OCI-LY7 (cell line): ENCODE data around the gene STON2. TPM values are rescaled to one million over a fixed set of nuclear protein-coding genes. Genes with fewer than 3 reads are reported as not detected.

Experiments used
- BruUV-seq: library from RNA; stranded (reverse); fragments of 400-500 nt; replicated peaks from 2 replicates; lab custom pipeline; 2021; lab: Mats Ljungman, UMichigan
- CTCF ChIA-PET: fragments of 300-600 bp; sonication (Branson Sonifier 250); formaldehyde crosslinking; loops from one replicate; lab custom pipeline; 2022; ENCODE audit warnings: antibody characterized with exemption; ENCODE audit not compliant: unreplicated experiment; lab: Charles Lee
- POLR2A ChIA-PET: fragments of 300-600 bp; sonication (Branson Sonifier 250); formaldehyde crosslinking; loops from one replicate; lab custom pipeline; 2022; ENCODE audit warnings: antibody characterized with exemption; lab: Charles Lee
- DNase-seq: peaks from one replicate; pipeline ENCODE4 v3.0.0-alpha.2; 2015; ENCODE audit warnings: low spot score
- H2AFZ ChIP-seq: fragments of 200-600 bp; sonication (generic), shearing (Covaris generic); 2 replicates; pipeline ENCODE4 v1.6.1; 2014; ENCODE audit warnings: mild to moderate bottlenecking, antibody characterized with exemption, low read length, moderate library complexity
- H3K27ac ChIP-seq: fragments of 200-600 bp; sonication (generic); 2 replicates; pipeline ENCODE4 v1.5.1; 2014; ENCODE audit warnings: mixed run types, low read depth, mild to moderate bottlenecking, moderate library complexity, low read length, inconsistent platforms; ENCODE audit not compliant: poor library complexity, severe bottlenecking
- H3K36me3 ChIP-seq: fragments of 200-600 bp; sonication (generic); 2 replicates; pipeline ENCODE4 v1.6.1; 2014; ENCODE audit warnings: mild to moderate bottlenecking, antibody characterized with exemption, low read length, moderate library complexity, mixed read lengths; ENCODE audit not compliant: insufficient read depth
- H3K4me1 ChIP-seq: fragments of 200-600 bp; sonication (generic); 2 replicates; pipeline ENCODE4 v1.5.1; 2014; ENCODE audit warnings: mild to moderate bottlenecking, low read length; ENCODE audit not compliant: insufficient read depth, poor library complexity, severe bottlenecking
- H3K4me2 ChIP-seq: fragments of 200-600 bp; sonication (generic); 2 replicates; pipeline ENCODE4 v1.6.1; 2014; ENCODE audit warnings: mild to moderate bottlenecking, low read length
- H3K4me3 ChIP-seq: fragments of 200-600 bp; sonication (generic); 2 replicates; pipeline ENCODE4 v1.5.1; 2014; ENCODE audit warnings: mild to moderate bottlenecking, low read depth, low read length; ENCODE audit not compliant: poor library complexity, severe bottlenecking
- H3K79me2 ChIP-seq: fragments of 200-600 bp; sonication (generic); 2 replicates; pipeline ENCODE4 v1.6.1; 2016; ENCODE audit warnings: low read depth, mild to moderate bottlenecking, low read length, moderate library complexity, mixed read lengths; ENCODE audit not compliant: insufficient read depth
- H3K9me2 ChIP-seq: fragments of 200-600 bp; sonication (generic); 2 replicates; pipeline ENCODE4 v1.6.1; 2016; ENCODE audit warnings: mild to moderate bottlenecking, low read length, mixed read lengths; ENCODE audit not compliant: insufficient read depth
- H3K9me3 ChIP-seq: fragments of 200-600 bp; sonication (generic); 2 replicates; pipeline ENCODE4 v1.6.1; 2014; ENCODE audit warnings: mild to moderate bottlenecking, mixed run types, low read length, mixed read lengths
- H4K20me1 ChIP-seq: fragments of 200-600 bp; sonication (generic); 2 replicates; pipeline ENCODE4 v1.6.1; 2014; ENCODE audit warnings: mild to moderate bottlenecking, antibody characterized with exemption, low read length, moderate library complexity, mixed read lengths; ENCODE audit not compliant: insufficient read depth
- EZH2phosphoT487 ChIP-seq: fragments of 200-600 bp; sonication (generic); IDR thresholded peaks from 2 replicates; pipeline ENCODE4 v1.6.1; 2018; ENCODE audit warnings: low read depth, borderline replicate concordance, mild to moderate bottlenecking, mixed run types, antibody characterized with exemption, low read length, moderate library complexity, mixed read lengths
- intact Hi-C: fragments of 100-400 bp; cut with micrococcal nuclease; formaldehyde crosslinking; loops from one replicate; pipeline ENCODE4 v1.10.0; 2022; ENCODE audit not compliant: unreplicated experiment
- total RNA-seq, 2 experiments: library from RNA; depleted of rRNA in 1 of 2; stranded (reverse); fragments of >200 nt in 1 of 2; shearing (Covaris generic) in 1 of 2; gene quantifications; 2 replicates each; pipeline ENCODE4 v1.2.3, GENCODE V29; 2014 to 2022
- TF ChIP-seq, protein P1 (sequence below): fragments of 200-600 bp; sonication (generic); conservative IDR thresholded peaks from 2 replicates; pipeline ENCODE4 v1.5.1; 2014; ENCODE audit warnings: mild to moderate bottlenecking, antibody characterized with exemption, low read length, moderate library complexity, mixed read lengths

STON2 gene
- total RNA-seq, 2 experiments from 2014 or later: 0.25 TPM; not detected in 1

DNA sequence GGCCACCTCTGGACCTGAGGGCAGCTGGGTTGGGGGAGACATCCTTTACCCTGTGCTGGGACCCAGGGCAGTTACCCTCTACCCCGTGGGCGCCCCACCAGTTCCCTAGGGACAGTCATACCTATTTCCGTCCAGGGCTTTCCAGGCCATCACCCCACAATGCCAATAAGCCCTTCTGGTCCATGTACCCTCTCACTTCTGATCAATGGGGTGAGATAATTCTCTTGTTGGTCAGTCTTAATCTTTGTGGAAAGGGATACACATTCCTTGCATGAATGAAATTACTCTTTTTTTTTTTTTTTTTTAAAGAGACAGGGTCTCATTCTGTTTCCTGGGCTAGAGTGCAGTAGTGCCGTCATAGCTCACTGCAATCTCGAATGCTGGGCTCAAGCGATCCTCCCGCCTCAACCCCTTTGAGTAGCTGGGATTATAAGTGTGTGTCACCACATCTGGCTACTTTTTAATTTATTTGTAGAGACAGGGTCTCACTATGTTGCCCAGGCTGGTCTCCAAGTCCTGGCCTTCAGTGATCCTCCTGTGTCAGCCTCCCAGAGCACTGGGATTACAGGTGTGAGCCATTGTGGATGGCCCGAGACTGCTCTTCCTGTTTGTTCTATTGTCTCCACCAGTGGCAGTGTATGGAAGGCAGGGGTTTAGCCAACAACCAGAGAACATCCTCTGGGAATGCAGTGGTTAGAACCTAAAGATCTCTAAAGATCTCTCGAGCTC lies 46.3 kb upstream of the STON2 start:
- H3K9me3 ChIP-seq: no peaks in the 10 kb centered on the region
- no peaks in the 10 kb centered on the region for H3K4me1 ChIP-seq
- no peak for DNase-seq
- TF ChIP-seq, protein P1, sequence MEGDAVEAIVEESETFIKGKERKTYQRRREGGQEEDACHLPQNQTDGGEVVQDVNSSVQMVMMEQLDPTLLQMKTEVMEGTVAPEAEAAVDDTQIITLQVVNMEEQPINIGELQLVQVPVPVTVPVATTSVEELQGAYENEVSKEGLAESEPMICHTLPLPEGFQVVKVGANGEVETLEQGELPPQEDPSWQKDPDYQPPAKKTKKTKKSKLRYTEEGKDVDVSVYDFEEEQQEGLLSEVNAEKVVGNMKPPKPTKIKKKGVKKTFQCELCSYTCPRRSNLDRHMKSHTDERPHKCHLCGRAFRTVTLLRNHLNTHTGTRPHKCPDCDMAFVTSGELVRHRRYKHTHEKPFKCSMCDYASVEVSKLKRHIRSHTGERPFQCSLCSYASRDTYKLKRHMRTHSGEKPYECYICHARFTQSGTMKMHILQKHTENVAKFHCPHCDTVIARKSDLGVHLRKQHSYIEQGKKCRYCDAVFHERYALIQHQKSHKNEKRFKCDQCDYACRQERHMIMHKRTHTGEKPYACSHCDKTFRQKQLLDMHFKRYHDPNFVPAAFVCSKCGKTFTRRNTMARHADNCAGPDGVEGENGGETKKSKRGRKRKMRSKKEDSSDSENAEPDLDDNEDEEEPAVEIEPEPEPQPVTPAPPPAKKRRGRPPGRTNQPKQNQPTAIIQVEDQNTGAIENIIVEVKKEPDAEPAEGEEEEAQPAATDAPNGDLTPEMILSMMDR: no peak
- TF ChIP-seq EZH2phosphoT487: no peak
- CTCF ChIA-PET: no interaction called here
- H3K36me3 ChIP-seq: no peaks in the 10 kb centered on the region
- H3K27ac ChIP-seq: no peak overlapping the region
- no TSS peak for BruUV-seq
- H3K4me3 ChIP-seq: no peak overlapping the region
- POLR2A ChIA-PET: no interaction called here
- H3K79me2 ChIP-seq: no peaks in the 10 kb centered on the region
- no peak overlapping the region for H3K4me2 ChIP-seq
- no peak overlapping the region for H2AFZ ChIP-seq
- no peaks in the 10 kb centered on the region for H3K9me2 ChIP-seq
- H4K20me1 ChIP-seq: no peaks in the 10 kb centered on the region
- intact Hi-C loops: no loop called here

DNA sequence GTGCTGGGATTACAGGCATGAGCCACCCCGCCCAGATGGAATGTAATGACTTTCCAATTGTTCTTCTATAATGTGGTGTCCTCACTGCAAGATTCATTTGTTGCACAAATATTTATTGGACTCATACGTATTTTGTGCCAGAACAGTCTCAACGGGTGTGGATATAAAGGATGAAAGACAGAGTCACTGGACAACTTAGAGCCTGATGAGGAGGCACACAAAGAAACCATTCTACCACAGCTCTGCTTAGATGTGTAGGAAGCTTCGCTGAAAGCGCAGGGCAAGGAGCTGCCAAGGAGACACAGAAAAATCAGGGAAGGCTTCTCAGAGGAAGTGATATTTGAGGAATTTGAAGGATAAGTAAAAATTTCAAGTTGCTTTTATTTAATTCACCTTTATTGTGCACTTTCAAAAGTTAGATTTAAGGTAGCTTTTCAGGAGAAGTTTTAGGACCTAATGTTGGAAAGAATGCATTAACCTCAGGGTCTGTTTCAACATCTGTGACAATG lies 41.6 kb upstream of the STON2 start:
- Histone ChIP-seq H3K4me1 (no peaks in the 10 kb centered on the region), H3K4me2 (no peak overlapping the region), H2AFZ (no peak overlapping the region), H4K20me1 (no peaks in the 10 kb centered on the region), H3K9me3 (no peaks in the 10 kb centered on the region), H3K4me3 (no peak overlapping the region), H3K36me3 (no peaks in the 10 kb centered on the region), H3K27ac (no peak overlapping the region), H3K9me2 (no peaks in the 10 kb centered on the region), H3K79me2 (no peaks in the 10 kb centered on the region)
- no peak for TF ChIP-seq EZH2phosphoT487
- TF ChIP-seq, protein P1: no peak
- intact Hi-C loops: no loop called here
- ChIA-PET POLR2A (no interaction called here), CTCF (no interaction called here)
- no TSS peak for BruUV-seq
- DNase-seq: no peak

DNA sequence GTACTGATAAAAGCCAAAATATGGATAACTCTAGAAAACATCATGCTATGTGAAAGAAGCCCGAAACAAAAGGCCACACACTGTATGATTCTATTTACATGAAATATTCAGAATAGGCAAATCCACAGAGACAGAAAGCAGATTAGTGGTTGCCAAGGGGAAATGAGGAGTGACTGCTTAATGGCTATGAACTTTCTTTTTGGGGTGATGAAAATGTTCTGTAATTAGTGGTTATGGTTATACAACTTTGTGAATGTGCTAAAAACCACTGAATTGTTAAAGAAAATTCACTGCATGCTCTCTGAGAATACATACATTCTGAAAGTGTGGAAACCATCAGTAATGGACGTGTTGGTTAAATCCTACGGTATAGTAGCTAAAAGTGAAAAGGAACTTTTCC lies 39.9 kb upstream of the STON2 start:
- no peak overlapping the region for H3K4me2 ChIP-seq
- no peaks in the 10 kb centered on the region for H3K9me2 ChIP-seq
- CTCF ChIA-PET: no interaction called here
- H4K20me1 ChIP-seq: no peaks in the 10 kb centered on the region
- intact Hi-C loops: no loop called here
- POLR2A ChIA-PET: interaction anchor here (0.7 kb wide), 1 partner anchor 307 kb away, joined by 3 read pairs; no protein-coding TSS in a partner anchor
- no peaks in the 10 kb centered on the region for H3K36me3 ChIP-seq
- TF ChIP-seq EZH2phosphoT487: no peak
- TF ChIP-seq, protein P1: no peak
- no peaks in the 10 kb centered on the region for H3K4me1 ChIP-seq
- no peak for DNase-seq
- no peaks in the 10 kb centered on the region for H3K9me3 ChIP-seq
- H3K4me3 ChIP-seq: no peak overlapping the region
- BruUV-seq: no TSS peak
- H3K27ac ChIP-seq: no peak overlapping the region
- H3K79me2 ChIP-seq: no peaks in the 10 kb centered on the region
- H2AFZ ChIP-seq: no peak overlapping the region
